ENCODE data around the gene TBL1X. TPM values are rescaled to one million over a fixed set of nuclear protein-coding genes. Genes with fewer than 3 reads are reported as not detected.
"Not testable (repeated sequence)": the region's sequence is repeated elsewhere in the genome, so short reads cannot be mapped to it uniquely, and the experiment has no call there.

TBL1X gene
- total RNA-seq, 2 experiments from 2014 or later = 20.7 to 21.6 TPM

DNA sequence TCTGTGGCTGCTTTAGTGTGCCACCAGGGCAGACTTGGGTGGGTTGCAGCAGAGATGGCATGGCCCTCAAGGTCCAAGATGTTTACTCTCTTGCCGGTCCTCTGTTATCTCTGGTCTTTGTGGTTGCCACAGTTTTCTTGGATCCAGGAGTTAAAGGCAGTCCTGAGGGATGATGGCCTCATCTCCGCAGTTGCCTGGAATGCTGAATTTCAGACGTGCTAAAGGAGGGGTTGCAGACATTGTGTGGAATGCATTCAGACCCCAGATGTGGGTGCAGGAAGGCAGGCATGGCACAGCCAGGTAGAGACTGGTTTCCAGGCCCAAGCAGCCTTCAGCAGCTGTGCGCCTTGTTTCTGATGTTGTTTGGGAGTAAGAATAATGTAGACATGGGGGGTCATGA is 64.4 kb downstream of the TBL1X start:
- Mint-ChIP-seq H3K27me3 (ENCODE audit: low read depth) (no peaks in the 10 kb centered on the region), H3K9me3 (no peaks in the 10 kb centered on the region), H3K27ac (no peak overlapping the region), H3K36me3 (ENCODE audit: low read depth) (no peaks in the 10 kb centered on the region), H3K4me3 (no peak overlapping the region), H3K4me1 (ENCODE audit: low read depth) (peaks cover 54% of the 10 kb centered on the region)
- CTCF ChIA-PET = interaction anchor here (0.6 kb wide), 1 partner anchor 628 kb away, joined by 3 read pairs; no protein-coding TSS in a partner anchor
- no peak for DNase-seq
- intact Hi-C loops (cut with micrococcal nuclease) = no loop called here

DNA sequence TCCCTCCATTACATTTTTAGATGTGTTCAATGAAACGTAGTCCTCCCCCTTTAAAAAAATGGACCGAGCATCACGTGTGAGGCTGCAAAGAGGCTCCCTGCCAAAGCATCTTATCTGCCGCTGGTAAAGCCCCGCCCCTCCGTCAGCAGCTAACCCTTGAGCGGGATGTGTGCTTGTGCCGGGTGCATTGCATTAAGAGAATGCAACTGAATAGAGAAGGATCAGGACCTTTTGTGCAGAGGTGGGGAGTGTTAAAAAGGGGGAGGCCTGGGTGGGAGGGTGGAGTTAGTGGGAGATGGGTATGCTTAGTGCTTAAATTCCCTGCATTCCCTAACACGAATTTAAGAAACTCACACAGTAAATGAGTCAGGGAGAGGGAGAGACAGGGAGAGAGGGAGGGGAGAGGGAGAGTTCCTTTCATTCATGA is 66.0 kb downstream of the TBL1X start:
- H3K36me3 Mint-ChIP-seq (ENCODE audit: low read depth) = no peaks in the 10 kb centered on the region
- peak overlapping the region; percentile 61 for H3K4me3 Mint-ChIP-seq
- peaks cover 49% of the 10 kb centered on the region for H3K4me1 Mint-ChIP-seq (ENCODE audit: low read depth)
- H3K27me3 Mint-ChIP-seq (ENCODE audit: low read depth) = no peaks in the 10 kb centered on the region
- no peaks in the 10 kb centered on the region for H3K9me3 Mint-ChIP-seq
- peak; percentile 69 for DNase-seq
- CTCF ChIA-PET = no interaction called here
- intact Hi-C loops (cut with micrococcal nuclease) = loop anchor here (1.0 kb wide), 1 partner anchor 146 kb away; no protein-coding TSS in a partner anchor
- H3K27ac Mint-ChIP-seq = no peak overlapping the region

DNA sequence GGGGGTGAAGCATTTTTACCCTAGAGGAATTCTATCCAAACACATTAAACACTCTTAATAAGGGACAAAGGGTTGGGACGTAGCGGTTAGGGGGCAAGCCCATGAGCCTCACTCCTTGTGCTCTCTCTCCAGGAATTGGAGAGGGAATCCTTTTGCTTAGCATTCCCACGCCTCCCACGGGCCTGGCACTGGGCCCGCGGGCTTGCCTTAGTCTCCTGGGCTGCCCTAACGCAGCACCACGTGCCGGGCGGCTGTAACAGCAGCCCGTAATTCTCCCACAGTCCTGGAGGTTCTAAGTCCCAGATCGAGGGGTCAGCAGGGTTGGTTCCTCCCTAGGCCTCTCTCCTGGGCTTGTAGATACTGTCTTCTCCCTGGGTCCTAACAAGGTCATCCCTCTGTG is 67.5 kb downstream of the TBL1X start:
- intact Hi-C loops (cut with micrococcal nuclease) = no loop called here
- Mint-ChIP-seq H3K4me1 (ENCODE audit: low read depth) (peaks cover 43% of the 10 kb centered on the region), H3K27ac (no peak overlapping the region), H3K4me3 (no peak overlapping the region), H3K9me3 (no peaks in the 10 kb centered on the region), H3K27me3 (ENCODE audit: low read depth) (no peaks in the 10 kb centered on the region), H3K36me3 (ENCODE audit: low read depth) (peaks cover 3% of the 10 kb centered on the region)
- CTCF ChIA-PET = no interaction called here
- no peak for DNase-seq

DNA sequence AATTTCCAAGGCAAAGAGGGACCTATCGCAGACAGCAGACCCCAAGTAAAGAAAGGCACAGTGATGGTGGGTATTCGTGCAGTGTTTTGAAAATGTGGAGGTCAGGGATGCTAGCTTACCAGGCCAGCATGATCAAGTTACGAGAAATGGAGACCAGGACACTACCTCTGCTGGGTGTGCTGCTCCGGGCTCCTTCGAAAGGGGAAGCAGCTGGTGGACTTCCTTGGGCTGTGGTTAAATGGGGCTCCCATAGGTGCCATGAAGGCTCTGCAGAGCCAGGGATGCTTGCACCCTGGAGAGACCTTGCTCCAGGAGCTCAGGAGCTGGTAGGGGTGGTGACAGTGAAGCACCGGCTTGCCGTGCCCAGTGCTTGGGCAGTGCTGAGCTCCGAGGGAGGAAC is 68.8 kb downstream of the TBL1X start:
- no peaks in the 10 kb centered on the region for H3K27me3 Mint-ChIP-seq (ENCODE audit: low read depth)
- CTCF ChIA-PET = interaction anchor here (0.6 kb wide), 1 partner anchor 108 kb away, joined by 3 read pairs; no protein-coding TSS in a partner anchor
- no peaks in the 10 kb centered on the region for H3K9me3 Mint-ChIP-seq
- intact Hi-C loops (cut with micrococcal nuclease) = no loop called here
- H3K4me3 Mint-ChIP-seq = no peak overlapping the region
- peaks cover 49% of the 10 kb centered on the region for H3K4me1 Mint-ChIP-seq (ENCODE audit: low read depth)
- no peak for DNase-seq
- peaks cover 4% of the 10 kb centered on the region for H3K36me3 Mint-ChIP-seq (ENCODE audit: low read depth)
- H3K27ac Mint-ChIP-seq = no peak overlapping the region

DNA sequence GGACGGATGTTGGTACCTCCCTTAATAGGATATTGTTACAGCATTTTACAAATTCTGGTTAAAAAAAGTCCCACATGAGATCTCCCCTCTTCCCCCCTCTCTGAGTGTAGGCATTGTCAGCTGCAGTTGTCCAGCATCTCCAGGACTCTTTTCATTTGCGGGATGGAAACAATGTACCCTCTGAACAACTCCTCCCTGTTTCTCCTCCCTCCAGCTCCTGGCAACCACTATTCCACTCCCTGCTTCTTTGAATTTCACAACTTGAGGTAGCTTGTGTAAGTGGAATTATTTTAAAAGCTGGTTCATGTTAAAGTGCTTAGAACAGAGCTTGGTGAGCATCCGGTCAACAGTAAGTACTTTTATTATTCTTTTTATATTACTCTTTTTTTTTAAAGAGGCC is 69.8 kb downstream of the TBL1X start:
- Mint-ChIP-seq H3K27ac (no peak overlapping the region), H3K27me3 (ENCODE audit: low read depth) (no peaks in the 10 kb centered on the region), H3K36me3 (ENCODE audit: low read depth) (peaks cover 4% of the 10 kb centered on the region), H3K4me1 (ENCODE audit: low read depth) (peaks cover 49% of the 10 kb centered on the region), H3K4me3 (no peak overlapping the region), H3K9me3 (no peaks in the 10 kb centered on the region)
- CTCF ChIA-PET = no interaction called here
- intact Hi-C loops (cut with micrococcal nuclease) = no loop called here
- no peak for DNase-seq

DNA sequence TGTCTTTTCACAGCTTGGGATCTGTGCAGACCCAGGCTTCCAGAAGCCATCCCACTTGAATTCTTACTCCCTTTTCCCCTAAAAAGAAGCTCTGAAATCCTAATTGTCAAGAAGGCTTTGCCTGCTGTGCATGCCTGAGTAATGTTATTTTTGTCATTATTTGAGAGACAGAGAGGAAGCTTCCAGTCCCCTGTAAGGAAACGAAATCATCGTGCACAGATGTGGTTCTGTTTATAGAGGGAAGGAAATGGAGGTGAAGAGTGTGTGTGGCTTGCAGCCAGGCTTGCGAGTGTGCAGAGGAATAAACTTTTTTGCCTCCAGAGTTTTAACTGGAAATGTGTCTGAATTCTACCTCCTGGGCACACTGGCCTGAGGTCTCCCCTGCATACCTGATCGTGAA is 70.2 kb downstream of the TBL1X start:
- Mint-ChIP-seq H3K9me3 (no peaks in the 10 kb centered on the region), H3K27ac (no peak overlapping the region), H3K36me3 (ENCODE audit: low read depth) (peaks cover 4% of the 10 kb centered on the region), H3K4me3 (no peak overlapping the region), H3K4me1 (ENCODE audit: low read depth) (peaks cover 49% of the 10 kb centered on the region), H3K27me3 (ENCODE audit: low read depth) (no peaks in the 10 kb centered on the region)
- DNase-seq = no peak
- intact Hi-C loops (cut with micrococcal nuclease) = no loop called here
- CTCF ChIA-PET = no interaction called here

DNA sequence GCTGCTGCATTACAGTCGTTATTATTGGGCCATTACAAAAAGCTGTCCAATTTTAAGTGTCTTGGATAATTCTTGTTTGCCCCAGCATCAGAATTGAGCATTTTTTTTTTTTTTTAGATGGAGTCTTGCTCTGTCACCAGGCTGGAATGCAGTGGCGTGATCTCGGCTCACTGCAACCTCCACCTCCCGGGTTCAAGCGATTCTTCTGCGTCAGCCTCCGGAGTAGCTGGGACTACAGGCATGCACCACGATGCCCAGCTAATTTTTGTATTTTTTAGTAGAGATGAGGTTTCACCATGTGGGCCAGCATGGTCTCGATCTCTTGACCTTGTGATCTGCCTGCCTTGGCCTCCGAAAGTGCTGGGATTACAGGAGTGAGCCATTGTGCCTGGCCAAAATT is 71.3 kb downstream of the TBL1X start:
- CTCF ChIA-PET; H3K27me3 Mint-ChIP-seq (ENCODE audit: low read depth); DNase-seq; H3K4me3 Mint-ChIP-seq; H3K27ac Mint-ChIP-seq; H3K9me3 Mint-ChIP-seq; intact Hi-C loops (cut with micrococcal nuclease); H3K36me3 Mint-ChIP-seq (ENCODE audit: low read depth): not testable (repeated sequence)
- peaks cover 42% of the 10 kb centered on the region for H3K4me1 Mint-ChIP-seq (ENCODE audit: low read depth)

DNA sequence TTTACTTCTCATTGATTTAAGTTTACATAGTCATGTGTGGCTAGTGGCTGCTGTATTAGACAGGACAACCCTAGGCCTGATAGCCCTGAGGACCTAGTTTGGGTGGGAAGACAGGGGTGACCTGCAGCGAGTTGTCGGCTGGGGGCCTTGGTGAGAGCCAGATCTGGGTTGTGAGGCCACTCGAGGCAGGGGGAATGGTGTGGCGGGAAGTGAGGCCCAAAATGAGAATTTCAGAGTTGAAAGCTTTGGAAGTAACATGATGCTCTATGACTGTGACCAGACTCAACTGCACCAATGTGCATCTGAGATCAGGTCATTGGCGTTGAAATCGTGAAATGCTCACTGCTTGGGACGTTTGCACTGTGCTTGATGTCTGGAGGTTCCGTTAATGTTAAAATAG is 72.9 kb downstream of the TBL1X start:
- intact Hi-C loops (cut with micrococcal nuclease) = no loop called here
- no peak for DNase-seq
- CTCF ChIA-PET = no interaction called here
- Mint-ChIP-seq H3K36me3 (ENCODE audit: low read depth) (peaks cover 8% of the 10 kb centered on the region), H3K9me3 (no peaks in the 10 kb centered on the region), H3K27me3 (ENCODE audit: low read depth) (no peaks in the 10 kb centered on the region), H3K4me1 (ENCODE audit: low read depth) (peaks cover 41% of the 10 kb centered on the region), H3K27ac (no peak overlapping the region), H3K4me3 (no peak overlapping the region)

DNA sequence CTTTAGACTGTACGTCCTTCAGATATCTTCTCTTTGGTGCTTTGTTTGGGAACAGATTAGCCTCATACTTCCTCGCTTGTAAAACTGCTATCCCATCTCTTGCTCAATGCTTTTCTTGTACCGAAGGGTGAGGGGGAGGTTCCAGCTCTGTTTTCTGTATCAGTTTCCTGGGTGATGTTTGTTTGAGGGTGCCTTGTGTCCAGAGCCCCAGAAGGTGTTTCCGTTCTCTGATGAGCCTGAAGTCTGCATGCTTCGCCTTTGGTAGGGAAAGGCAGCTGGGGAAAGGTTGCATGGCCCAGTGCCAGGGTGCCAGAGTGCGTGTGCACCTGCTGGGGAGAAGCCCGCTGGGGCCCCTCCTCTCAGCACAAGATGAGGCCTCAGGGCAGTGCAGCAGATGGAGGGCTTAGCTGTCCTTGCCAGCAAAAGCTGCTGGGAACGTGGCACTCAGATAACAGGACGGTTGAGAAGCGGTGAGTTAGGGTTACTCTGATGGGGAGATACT is 73.7 kb downstream of the TBL1X start:
- H3K27me3 Mint-ChIP-seq (ENCODE audit: low read depth) = no peaks in the 10 kb centered on the region
- peaks cover 8% of the 10 kb centered on the region for H3K36me3 Mint-ChIP-seq (ENCODE audit: low read depth)
- CTCF ChIA-PET = no interaction called here
- DNase-seq = no peak
- no peak overlapping the region for H3K4me3 Mint-ChIP-seq
- intact Hi-C loops (cut with micrococcal nuclease) = no loop called here
- no peak overlapping the region for H3K27ac Mint-ChIP-seq
- H3K4me1 Mint-ChIP-seq (ENCODE audit: low read depth) = peaks cover 38% of the 10 kb centered on the region
- H3K9me3 Mint-ChIP-seq = no peaks in the 10 kb centered on the region

DNA sequence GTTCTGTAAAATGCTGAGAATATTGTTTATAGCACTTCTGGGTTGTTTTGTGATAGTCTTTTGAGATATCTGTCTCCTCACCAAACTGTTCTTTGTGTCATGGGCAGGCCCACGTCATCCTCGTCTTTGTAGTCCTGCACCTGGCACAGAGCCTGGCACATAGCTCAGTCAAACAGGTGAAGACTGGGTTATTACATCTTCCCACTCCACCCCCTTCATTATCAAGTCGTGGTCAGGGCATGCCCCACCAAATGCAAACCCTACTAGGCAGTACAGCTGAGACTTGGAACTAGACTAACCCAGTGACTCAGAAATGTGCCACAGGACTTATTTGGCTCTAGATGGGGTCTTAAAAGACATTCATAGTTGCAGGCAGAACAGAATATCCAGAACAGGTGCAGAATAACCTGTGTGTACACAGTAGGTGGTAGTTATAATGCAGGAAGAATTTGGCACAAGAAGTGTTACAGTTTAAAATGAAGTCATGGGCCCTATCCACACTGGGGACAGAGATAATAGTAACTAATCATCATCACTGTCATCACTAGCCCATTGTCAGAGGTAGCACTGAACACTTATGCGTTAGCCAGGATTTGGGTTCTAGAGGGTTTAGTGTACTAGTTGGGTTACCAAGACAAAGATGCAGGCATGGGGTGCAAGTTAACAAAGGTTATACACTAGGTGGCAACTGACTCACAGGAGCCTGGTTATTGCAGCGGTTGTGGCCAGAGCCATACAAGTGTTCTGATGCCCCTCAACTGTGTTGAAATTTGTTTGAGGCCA is 74.9 kb downstream of the TBL1X start:
- no peak overlapping the region for H3K27ac Mint-ChIP-seq
- peak; percentile 5 for DNase-seq
- intact Hi-C loops (cut with micrococcal nuclease) = no loop called here
- H3K36me3 Mint-ChIP-seq (ENCODE audit: low read depth) = peaks cover 8% of the 10 kb centered on the region
- no peaks in the 10 kb centered on the region for H3K27me3 Mint-ChIP-seq (ENCODE audit: low read depth)
- no peaks in the 10 kb centered on the region for H3K9me3 Mint-ChIP-seq
- peaks cover 30% of the 10 kb centered on the region for H3K4me1 Mint-ChIP-seq (ENCODE audit: low read depth)
- H3K4me3 Mint-ChIP-seq = no peak overlapping the region
- CTCF ChIA-PET = no interaction called here

DNA sequence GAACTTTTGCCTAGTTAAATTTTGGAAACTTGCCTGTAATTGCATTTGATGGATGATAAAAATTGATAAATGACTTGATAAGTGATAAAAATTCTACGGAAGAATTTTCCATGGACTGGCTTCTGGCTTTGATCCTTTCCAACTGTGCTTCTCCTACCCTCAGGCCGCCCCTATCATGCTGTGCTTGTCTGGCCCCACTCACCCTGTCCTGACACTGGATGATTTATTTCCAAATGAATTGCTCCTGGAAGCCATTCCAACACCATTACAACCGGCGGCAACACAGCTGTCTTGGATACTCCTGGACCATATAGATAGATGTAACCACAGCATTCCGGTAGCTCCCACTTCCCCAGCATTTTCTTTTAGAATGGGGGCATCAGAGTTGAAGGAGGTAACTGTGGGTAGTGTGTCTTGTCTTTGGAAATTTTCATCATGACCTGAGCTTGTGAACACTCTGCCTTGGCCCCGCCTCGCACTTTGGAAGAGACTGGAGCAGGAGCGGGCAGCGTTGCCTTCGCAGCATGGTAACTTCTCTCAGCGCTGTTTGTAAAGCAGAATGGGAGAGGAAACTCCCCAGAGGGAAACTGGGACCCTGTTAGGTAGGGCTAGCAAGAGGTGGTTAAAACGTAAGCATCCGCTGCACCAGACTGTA is 77.4 kb downstream of the TBL1X start:
- H3K36me3 Mint-ChIP-seq (ENCODE audit: low read depth) = peaks cover 8% of the 10 kb centered on the region
- intact Hi-C loops (cut with micrococcal nuclease) = no loop called here
- no peak overlapping the region for H3K27ac Mint-ChIP-seq
- no peaks in the 10 kb centered on the region for H3K27me3 Mint-ChIP-seq (ENCODE audit: low read depth)
- CTCF ChIA-PET = no interaction called here
- H3K9me3 Mint-ChIP-seq = no peaks in the 10 kb centered on the region
- no peak for DNase-seq
- peaks cover 25% of the 10 kb centered on the region for H3K4me1 Mint-ChIP-seq (ENCODE audit: low read depth)
- no peak overlapping the region for H3K4me3 Mint-ChIP-seq

DNA sequence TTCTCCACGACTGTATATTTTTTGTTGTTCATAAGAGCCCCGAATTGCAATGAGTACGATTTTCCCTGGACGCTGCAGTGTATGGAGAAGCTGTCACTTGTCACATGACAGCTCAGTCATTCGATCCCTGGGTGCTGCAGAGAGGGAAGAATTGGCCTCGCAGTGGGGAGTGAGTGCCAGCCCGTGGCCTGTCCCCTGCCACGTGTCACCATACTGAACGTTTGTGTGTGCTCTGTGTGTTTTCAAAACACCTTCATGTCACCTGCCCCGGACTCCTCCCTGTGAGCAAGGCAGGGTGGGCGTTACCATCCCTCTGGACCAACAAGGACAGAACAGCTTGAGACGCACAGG is 77.9 kb downstream of the TBL1X start:
- Mint-ChIP-seq H3K4me1 (ENCODE audit: low read depth) (peaks cover 23% of the 10 kb centered on the region), H3K27me3 (ENCODE audit: low read depth) (no peaks in the 10 kb centered on the region), H3K27ac (no peak overlapping the region), H3K36me3 (ENCODE audit: low read depth) (peaks cover 8% of the 10 kb centered on the region), H3K4me3 (no peak overlapping the region), H3K9me3 (no peaks in the 10 kb centered on the region)
- intact Hi-C loops (cut with micrococcal nuclease) = no loop called here
- DNase-seq = no peak
- CTCF ChIA-PET = no interaction called here

DNA sequence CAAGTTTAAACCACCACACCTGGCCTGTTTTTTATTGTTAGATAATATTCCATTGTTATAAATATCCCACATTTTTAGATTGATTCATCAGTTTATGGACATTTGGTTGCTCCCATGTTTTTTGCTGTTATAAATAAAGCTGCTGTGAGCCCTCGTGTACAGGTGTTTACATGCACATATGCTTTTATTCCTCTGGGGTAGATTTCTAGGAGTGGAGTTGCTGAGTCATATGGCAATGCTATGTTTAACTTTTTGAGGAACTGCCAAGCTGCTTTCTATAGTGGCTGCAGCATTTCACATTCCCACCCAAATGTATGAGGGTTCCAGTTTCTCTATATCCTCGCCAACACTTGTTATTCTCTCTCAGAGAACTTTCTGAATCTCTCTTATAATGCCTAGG is 90.5 kb downstream of the TBL1X start:
- Mint-ChIP-seq H3K36me3 (ENCODE audit: low read depth) (peaks cover 2% of the 10 kb centered on the region), H3K4me3 (no peak overlapping the region), H3K4me1 (ENCODE audit: low read depth) (peaks cover 27% of the 10 kb centered on the region), H3K27me3 (ENCODE audit: low read depth) (no peaks in the 10 kb centered on the region), H3K27ac (no peak overlapping the region), H3K9me3 (peaks cover 1% of the 10 kb centered on the region)
- CTCF ChIA-PET = no interaction called here
- intact Hi-C loops (cut with micrococcal nuclease) = no loop called here
- no peak for DNase-seq

Measured in activated naive CD4-positive, alpha-beta T cell treated with anti-CD3 and anti-CD28 coated beads for 36 hours (primary cell).